HCT116 (cell line): Measurements from ENCODE around the gene KCNS3. TPM values are rescaled to one million over a fixed set of nuclear protein-coding genes. Genes with fewer than 3 reads are reported as not detected.
A peak's percentile ranks its signal among the peaks of the same experiment; 100 is the strongest.

Experiments
- ATAC-seq: fragments of 200-7000 bp; cut with Tn5 transposase; 2 replicates; pipeline ENCODE4 v1.9.1; 2020; ENCODE audit warnings: mild to moderate bottlenecking, moderate library complexity
- BruUV-seq: library from RNA; stranded (reverse); fragments of 400-500 nt; replicated peaks from 2 replicates; lab custom pipeline; 2021; lab: Mats Ljungman, UMichigan
- CTCF ChIA-PET: fragments of 300-600 bp; sonication (Branson Sonifier 250); formaldehyde crosslinking; loops from one replicate; lab custom pipeline; 2021; ENCODE audit warnings: antibody characterized with exemption; lab: Charles Lee
- POLR2A ChIA-PET: fragments of 300-600, 350-600 bp; sonication (Branson Sonifier 250); formaldehyde crosslinking; loops from one replicate; lab custom pipeline; 2021; ENCODE audit warnings: antibody characterized with exemption; lab: Charles Lee
- RAD21 ChIA-PET, 2 experiments: fragments of 300-600 bp; sonication (Branson Sonifier 250); formaldehyde crosslinking; loops; one replicate each; lab custom pipeline; 2023; ENCODE audit warnings: low total read pairs in 2 of 2; ENCODE audit not compliant: uncharacterized antibody in 2 of 2, unreplicated experiment in 2 of 2, low non-redundant PET in 1 of 2; lab: Charles Lee
- DNase-seq: peaks from one replicate; pipeline ENCODE4 v3.0.0-alpha.2; 2010; ENCODE audit warnings: low read depth, low spot score
- H2AFZ ChIP-seq: fragments of 200-600 bp; shearing (Covaris generic), sonication (generic); 2 replicates; pipeline ENCODE4 v1.6.1; 2017; ENCODE audit warnings: low read depth, mixed run types, mixed read lengths, antibody characterized with exemption, low read length; ENCODE audit not compliant: poor library complexity, severe bottlenecking
- H3K27ac ChIP-seq: 2 replicates; pipeline ENCODE4 v1.5.1; 2012; ENCODE audit warnings: low read depth, low read length
- H3K27me3 ChIP-seq: fragments of 200-600 bp; sonication (generic); 2 replicates; pipeline ENCODE4 v1.6.1; 2016; ENCODE audit warnings: mixed run types, low read length, mixed read lengths; ENCODE audit not compliant: insufficient read depth
- H3K36me3 ChIP-seq, 2 experiments: fragments of 200-500 bp in 1 of 2; fragments of 200-600 bp in 1 of 2; sonication (Bioruptor generic) in 1 of 2; sonication (generic) in 1 of 2; 2 replicates each; pipeline versions ENCODE4 v1.5.1 to v1.6.1; 2014 to 2016; ENCODE audit warnings: low read length in 2 of 2, inconsistent platforms in 1 of 2, mixed read lengths in 1 of 2, mixed run types in 1 of 2; ENCODE audit not compliant: insufficient read depth in 2 of 2, control insufficient read depth in 1 of 2
- H3K4me1 ChIP-seq, 2 experiments: fragments of 200-600 bp in 1 of 2; sonication (generic) in 1 of 2; 2 replicates each; pipeline versions ENCODE4 v1.5.1 to v1.6.1; 2012 to 2017; ENCODE audit warnings: low read length in 2 of 2, inconsistent platforms in 1 of 2, mild to moderate bottlenecking in 1 of 2, mixed read lengths in 1 of 2, mixed run types in 1 of 2, moderate library complexity in 1 of 2; ENCODE audit not compliant: insufficient read depth in 2 of 2, control insufficient read depth in 1 of 2
- H3K4me2 ChIP-seq: fragments of 200-600 bp; sonication (generic); 2 replicates; pipeline ENCODE4 v1.6.1; 2017; ENCODE audit warnings: mixed run types, low read length, mixed read lengths
- H3K4me3 ChIP-seq, 2 experiments: fragments of 200-600 bp in 1 of 2; sonication (generic) in 1 of 2; replicated peaks in 1 of 2; 2 replicates each; pipeline ENCODE4 v1.5.1; 2011 to 2016; ENCODE audit warnings: low read length in 2 of 2, control low read depth in 1 of 2, low read depth in 1 of 2, mild to moderate bottlenecking in 1 of 2, mixed read lengths in 1 of 2, mixed run types in 1 of 2
- H3K79me2 ChIP-seq: fragments of 200-600 bp; sonication (generic); 2 replicates; pipeline ENCODE4 v1.6.1; 2017; ENCODE audit warnings: mild to moderate bottlenecking, mixed run types, low read length, moderate library complexity, mixed read lengths; ENCODE audit not compliant: insufficient read depth
- H3K9ac ChIP-seq: fragments of 200-600 bp; sonication (generic); 2 replicates; pipeline ENCODE4 v1.6.1; 2016; ENCODE audit warnings: low read length, mixed read lengths
- H3K9me2 ChIP-seq: fragments of 200-600 bp; sonication (generic), shearing (Covaris generic); 2 replicates; pipeline ENCODE4 v1.6.1; 2017; ENCODE audit warnings: mixed run types, mild to moderate bottlenecking, moderate library complexity; ENCODE audit not compliant: insufficient read depth
- H3K9me3 ChIP-seq, 2 experiments: fragments of 200-500 bp in 1 of 2; fragments of 200-600 bp in 1 of 2; sonication (Bioruptor generic) in 1 of 2; sonication (generic) in 1 of 2; 2 replicates each; pipeline ENCODE4 v1.6.1; 2014 to 2017; ENCODE audit warnings: low read length in 2 of 2, mixed read lengths in 2 of 2, inconsistent platforms in 1 of 2, low read depth in 1 of 2, mild to moderate bottlenecking in 1 of 2, mixed run types in 1 of 2, moderate library complexity in 1 of 2; ENCODE audit not compliant: control insufficient read depth in 1 of 2, insufficient read depth in 1 of 2
- H4K20me1 ChIP-seq: fragments of 200-600 bp; sonication (generic), shearing (Covaris generic); 2 replicates; pipeline ENCODE4 v1.6.1; 2017; ENCODE audit warnings: mixed run types, mild to moderate bottlenecking, moderate library complexity; ENCODE audit not compliant: insufficient read depth
- CBX3 ChIP-seq: IDR thresholded peaks from 2 replicates; pipeline ENCODE4 v1.6.1; 2012; ENCODE audit warnings: low read depth
- CEBPB ChIP-seq: IDR thresholded peaks from 2 replicates; pipeline ENCODE4 v1.6.1; 2012; ENCODE audit warnings: low read depth
- CTCF ChIP-seq, 3 experiments: fragments of 200-600 bp in 1 of 3; sonication (generic) in 1 of 3; IDR thresholded peaks in 2 of 3; conservative IDR thresholded peaks in 1 of 3; 2 replicates each; pipeline ENCODE4 v1.5.1; 2012 to 2017; ENCODE audit warnings: low read depth in 2 of 3, low read length in 2 of 3, antibody characterized with exemption in 1 of 3, borderline replicate concordance in 1 of 3, control low read depth in 1 of 3, mild to moderate bottlenecking in 1 of 3, mixed read lengths in 1 of 3, mixed run types in 1 of 3, moderate library complexity in 1 of 3; ENCODE audit not compliant: insufficient read depth in 1 of 3
- MAX ChIP-seq: IDR thresholded peaks from 2 replicates; pipeline ENCODE4 v1.6.1; 2012
- RAD21 ChIP-seq: IDR thresholded peaks from 2 replicates; pipeline ENCODE4 v1.6.1; 2012; ENCODE audit warnings: low read depth, mild to moderate bottlenecking
- SP1 ChIP-seq: IDR thresholded peaks from 2 replicates; pipeline ENCODE4 v1.6.1; 2012; ENCODE audit warnings: low read depth
- TCF7L2 ChIP-seq: IDR thresholded peaks from 2 replicates; pipeline ENCODE4 v1.7.0; 2011; ENCODE audit warnings: borderline replicate concordance, inconsistent platforms; ENCODE audit not compliant: insufficient read depth, insufficient read length; ENCODE audit errors: extremely low read depth
- YY1 ChIP-seq: IDR thresholded peaks from 2 replicates; pipeline ENCODE4 v1.6.1; 2011; ENCODE audit warnings: low read length, low read depth, moderate library complexity, mild to moderate bottlenecking; ENCODE audit not compliant: insufficient replicate concordance; ENCODE audit errors: extremely low read depth
- ZBTB33 ChIP-seq: IDR thresholded peaks from 2 replicates; pipeline ENCODE4 v1.6.1; 2011; ENCODE audit warnings: mild to moderate bottlenecking, low read length, moderate library complexity; ENCODE audit not compliant: insufficient replicate concordance; ENCODE audit errors: extremely low read depth
- intact Hi-C: fragments of 100-400 bp; cut with micrococcal nuclease; formaldehyde crosslinking; loops from 2 replicates; pipeline ENCODE4 v1.10.0; 2022
- total RNA-seq: library from RNA; stranded (reverse); gene quantifications from one replicate; pipeline ENCODE4 v1.2.1, GENCODE V29; 2021; ENCODE audit not compliant: unreplicated experiment

Gene KCNS3
- total RNA-seq, 1 experiment from 2014 or later, result 5.2 TPM

GRCh38 chr2:17830053-17831034 is 48.1 kb upstream of the KCNS3 start:
- Histone ChIP-seq H3K4me1 (peaks cover 0 to 10% of the 10 kb centered on the region in 2 experiments; a peak in 1 of 4 replicates), H3K4me3 (peak overlapping the region in 1 of 2 experiments; percentile 40; a peak in 3 of 4 replicates), H3K79me2 (no peaks in the 10 kb centered on the region), H3K9ac (no peak overlapping the region), H3K4me2 (peak overlapping the region; percentile 73), H4K20me1 (no peaks in the 10 kb centered on the region), H3K9me3 (no peaks in the 10 kb centered on the region), H3K27ac (no peak overlapping the region), H3K9me2 (no peaks in the 10 kb centered on the region), H3K27me3 (no peaks in the 10 kb centered on the region), H2AFZ (peak overlapping the region; percentile 97), H3K36me3 (no peaks in the 10 kb centered on the region)
- peak; percentile 82 for DNase-seq
- ATAC-seq, result peak; percentile 100
- BruUV-seq, result no TSS peak
- TF ChIP-seq CBX3, result peak; percentile 86
- TF ChIP-seq MAX, result peak; percentile 70
- TF ChIP-seq ZBTB33, result no peak
- TF ChIP-seq SP1, result peak; percentile 49; the same call in 1 of the 2 replicates
- peak; percentile 74 for TF ChIP-seq RAD21
- no peak for TF ChIP-seq CEBPB
- TF ChIP-seq TCF7L2, result no peak
- peak; percentile 94 to 98 (median 97) for TF ChIP-seq CTCF (IDR thresholded peaks at IDR 0.05 in 2 of 3, conservative IDR thresholded peaks at IDR 0.05 in 1 of 3; ENCODE audit: borderline replicate concordance in 1 of 3, insufficient read depth in 1 of 3, low read depth in 2 of 3, low read length in 2 of 3)
- TF ChIP-seq YY1, result peak; percentile 54
- POLR2A ChIA-PET, result no interaction called here
- CTCF ChIA-PET, result interaction anchor here (1.4 kb wide), 1 partner anchor 9 kb away, joined by 3 read pairs; no protein-coding TSS in a partner anchor
- intact Hi-C loops, result loop anchor here (5.0 kb wide), 2 partner anchors 358 to 1058 kb away; no protein-coding TSS in a partner anchor
- RAD21 ChIA-PET, result no interaction called here
